HG03565 (cell line): ENCODE data around the gene BAG3.

Source experiments
- ATAC-seq: cut with Tn5 transposase; IDR thresholded peaks from one replicate; pipeline ENCODE4 v1.9.1; 2021; ENCODE audit warnings: mild to moderate bottlenecking, moderate library complexity; ENCODE audit not compliant: unreplicated experiment

Gene BAG3

DNA sequence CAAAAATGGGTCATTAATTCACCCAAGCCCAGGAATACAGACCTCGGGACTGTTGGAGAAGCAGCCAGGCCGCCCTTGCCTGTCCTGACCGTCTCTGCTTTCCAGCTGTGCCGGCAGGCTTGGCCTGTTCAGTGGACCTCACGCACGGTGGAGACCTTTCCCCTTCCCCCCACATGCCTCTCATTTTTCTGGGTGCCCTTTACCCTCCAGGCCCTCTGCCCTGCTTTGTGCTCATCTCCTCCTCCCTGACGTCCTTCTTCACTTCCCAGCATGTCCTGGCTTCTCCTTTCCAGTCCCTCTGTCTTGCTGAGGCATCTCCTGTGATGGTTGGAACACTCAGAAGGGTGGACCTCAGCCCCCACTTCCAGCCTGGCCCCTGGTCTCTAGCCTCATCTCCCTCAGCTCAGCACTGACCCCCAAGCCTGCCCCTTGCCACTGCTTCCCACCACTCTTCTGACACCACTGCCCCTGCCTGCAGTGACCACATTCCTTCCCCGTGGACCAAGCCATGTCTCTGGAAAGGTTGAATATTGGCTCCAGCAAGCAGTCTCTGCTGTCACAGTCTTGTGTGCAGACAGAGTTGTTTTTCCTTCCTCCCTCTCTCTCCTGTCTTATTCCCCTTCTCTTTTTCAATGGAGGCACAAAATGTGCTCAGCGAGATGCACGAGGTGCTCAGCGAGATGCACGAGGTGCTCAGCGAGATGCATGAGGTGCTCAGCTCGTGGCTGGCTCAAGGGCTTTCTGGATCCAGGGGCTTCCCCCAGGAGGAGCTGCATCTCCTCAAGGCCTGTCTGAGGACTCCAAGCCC lies 14.9 kb downstream of the BAG3 start:
- no peak for ATAC-seq

GRCh38 chr10:119666709-119667004 lies 15.5 kb downstream of the BAG3 start:
- ATAC-seq: no peak

DNA sequence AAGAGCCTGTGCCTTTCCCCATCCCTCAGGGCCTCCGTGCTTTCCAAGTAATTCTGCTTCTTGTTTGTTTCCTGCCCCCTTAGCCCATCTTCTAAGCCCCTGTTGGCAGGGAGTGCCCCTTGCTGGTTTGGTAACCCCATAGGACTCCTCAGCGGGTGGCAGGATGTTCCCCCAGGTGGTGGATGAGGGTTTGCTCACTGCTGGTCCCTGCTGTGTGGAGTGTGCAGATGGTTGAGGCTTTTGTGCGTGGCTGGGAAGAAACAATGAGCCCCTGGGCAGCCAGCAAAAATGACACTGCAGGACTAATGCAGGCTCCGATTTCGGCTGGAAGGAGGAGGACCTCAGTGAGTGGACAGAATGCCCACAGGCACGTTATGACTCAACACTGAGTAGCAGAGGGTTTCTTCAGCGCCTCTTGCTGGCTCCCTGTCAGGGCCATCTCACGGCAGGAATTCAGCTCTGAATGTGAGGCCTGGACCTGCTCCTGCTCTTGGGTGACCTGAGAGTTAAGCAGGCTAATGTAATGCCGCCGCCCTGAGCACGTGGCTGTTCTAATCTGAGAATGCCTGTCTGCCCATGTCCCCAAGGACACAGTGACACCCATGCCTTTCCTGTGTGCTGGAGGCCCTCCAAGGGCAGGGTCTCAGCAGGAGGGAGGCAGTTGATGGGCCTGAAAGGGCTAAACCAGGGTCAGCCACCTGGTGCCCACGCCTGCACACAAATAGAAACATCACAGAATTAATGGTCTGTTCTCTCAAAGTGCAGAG lies 16.6 kb downstream of the BAG3 start:
- no peak for ATAC-seq

GRCh38 chr10:119668461-119668860 lies 17.3 kb downstream of the BAG3 start:
- ATAC-seq: no peak

- no peak for ATAC-seq
Measured at GRCh38 chr10:119669331-119669730, 18.2 kb downstream of the BAG3 start.

DNA sequence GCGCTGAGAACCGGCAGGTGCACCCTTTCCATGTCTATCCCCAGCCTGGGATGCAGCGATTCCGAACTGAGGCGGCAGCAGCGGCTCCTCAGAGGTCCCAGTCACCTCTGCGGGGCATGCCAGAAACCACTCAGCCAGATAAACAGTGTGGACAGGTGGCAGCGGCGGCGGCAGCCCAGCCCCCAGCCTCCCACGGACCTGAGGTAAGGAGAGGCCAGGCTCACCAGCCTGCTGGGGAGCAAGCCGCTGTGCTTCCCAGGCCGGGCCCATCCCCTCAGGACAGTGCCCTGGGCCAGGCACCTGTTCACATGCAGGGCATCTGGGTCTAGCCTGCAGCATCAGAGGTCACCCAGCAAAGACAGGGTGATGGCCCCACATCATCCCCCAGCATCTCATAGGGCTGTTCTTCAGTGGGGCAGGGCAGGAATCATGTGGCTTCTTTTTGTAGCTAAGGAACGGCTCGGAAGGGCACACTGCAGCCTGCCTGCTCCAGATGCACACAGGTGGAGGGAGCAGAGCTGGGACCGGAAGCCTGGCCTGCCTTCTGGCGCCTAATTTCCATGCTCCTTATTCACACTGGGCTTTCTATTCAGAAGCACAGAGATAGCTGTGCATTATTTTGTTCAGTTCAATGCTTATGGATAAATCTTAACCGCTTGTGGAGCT lies 18.9 kb downstream of the BAG3 start:
- ATAC-seq: no peak

DNA sequence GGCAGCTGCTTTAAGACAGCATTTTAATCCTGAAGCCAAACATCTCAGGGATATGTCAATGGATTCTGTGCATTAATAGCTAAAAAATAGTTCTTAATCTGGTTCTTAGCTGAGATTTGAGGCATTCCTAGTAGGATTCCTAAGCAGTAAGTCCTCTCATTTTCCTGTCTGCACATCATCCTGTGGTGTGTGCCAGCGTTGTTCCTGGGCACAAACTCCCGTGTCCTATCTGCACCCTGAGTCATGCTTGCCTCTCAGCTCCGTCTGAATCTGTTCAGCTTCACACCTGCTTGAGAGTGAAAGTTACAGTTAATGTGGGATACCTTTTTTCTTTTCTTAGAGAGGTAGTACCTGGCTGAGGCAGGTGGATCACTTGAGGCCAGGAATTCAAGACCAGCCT lies 19.5 kb downstream of the BAG3 start:
- no peak for ATAC-seq

- ATAC-seq: no peak
Measured at GRCh38 chr10:119671381-119671780, 20.2 kb downstream of the BAG3 start.

GRCh38 chr10:119672291-119672690 lies 21.1 kb downstream of the BAG3 start:
- no peak for ATAC-seq

DNA sequence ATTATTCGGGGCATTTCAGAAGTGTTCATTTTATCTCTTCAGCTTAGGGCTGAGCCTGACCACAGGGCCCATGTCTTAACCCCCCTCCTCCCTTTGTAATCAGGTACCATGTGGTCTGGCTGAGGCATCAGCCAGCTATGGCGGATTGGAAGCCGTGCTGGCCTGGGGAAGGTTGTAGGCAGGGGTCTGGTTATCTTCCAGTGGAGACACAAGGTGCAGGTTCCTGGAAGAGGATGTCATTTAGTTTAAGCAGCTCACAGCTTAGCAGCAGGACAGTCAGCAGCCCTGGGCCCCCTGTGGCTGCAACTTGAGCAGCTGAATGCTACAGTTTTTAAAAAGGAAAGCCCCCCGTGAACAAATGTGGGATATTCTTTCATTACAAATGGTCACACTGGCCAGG lies 22.1 kb downstream of the BAG3 start:
- ATAC-seq: no peak

- no peak for ATAC-seq
Measured at GRCh38 chr10:119675483-119676170, 24.4 kb downstream of the BAG3 start.

DNA sequence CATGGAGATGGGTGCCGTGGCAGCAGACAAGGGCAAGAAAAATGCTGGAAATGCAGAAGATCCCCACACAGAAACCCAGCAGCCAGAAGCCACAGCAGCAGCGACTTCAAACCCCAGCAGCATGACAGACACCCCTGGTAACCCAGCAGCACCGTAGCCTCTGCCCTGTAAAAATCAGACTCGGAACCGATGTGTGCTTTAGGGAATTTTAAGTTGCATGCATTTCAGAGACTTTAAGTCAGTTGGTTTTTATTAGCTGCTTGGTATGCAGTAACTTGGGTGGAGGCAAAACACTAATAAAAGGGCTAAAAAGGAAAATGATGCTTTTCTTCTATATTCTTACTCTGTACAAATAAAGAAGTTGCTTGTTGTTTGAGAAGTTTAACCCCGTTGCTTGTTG lies 25.9 kb downstream of the BAG3 start:
- no peak for ATAC-seq

DNA sequence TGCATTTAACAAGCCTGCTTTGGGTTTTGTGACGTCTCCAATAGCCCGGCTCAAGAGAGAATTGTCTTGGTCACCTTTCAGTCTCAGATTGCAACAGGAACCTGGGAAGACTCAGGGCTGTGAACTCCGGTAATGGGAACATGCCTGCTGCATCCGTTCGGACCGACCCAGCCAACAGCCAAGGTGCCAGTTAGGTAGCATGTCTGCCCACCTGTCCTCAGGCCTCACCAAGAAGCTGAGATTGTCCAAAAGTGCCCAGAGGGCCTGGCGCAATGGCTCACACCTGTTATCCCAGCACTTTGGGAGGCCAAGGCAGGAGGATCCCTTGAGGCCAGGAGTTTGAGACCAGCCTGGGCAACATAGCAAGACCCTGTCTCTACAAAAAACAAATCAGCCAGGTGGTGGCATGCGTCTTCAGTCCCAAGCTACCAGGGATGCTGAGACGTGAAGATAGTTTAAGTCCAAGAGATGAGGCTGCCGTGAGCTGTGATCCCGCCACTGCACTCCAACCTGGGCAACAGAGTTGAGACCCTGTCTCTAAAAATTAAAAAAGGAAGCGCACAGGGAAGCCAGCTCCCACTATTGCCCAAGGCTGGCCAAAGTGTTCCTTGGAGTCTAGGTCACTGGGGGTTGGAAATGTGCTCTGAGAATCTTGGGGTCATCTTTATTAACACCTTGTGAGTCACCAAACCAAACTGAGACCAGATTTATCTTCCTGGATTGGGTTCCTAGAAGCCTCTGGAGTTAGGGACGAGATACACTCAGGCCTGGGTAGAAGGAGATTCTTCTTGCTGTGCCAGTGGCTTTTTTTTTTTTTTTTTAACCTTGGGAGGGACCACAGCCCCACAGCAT lies 26.9 kb downstream of the BAG3 start:
- no peak for ATAC-seq

DNA sequence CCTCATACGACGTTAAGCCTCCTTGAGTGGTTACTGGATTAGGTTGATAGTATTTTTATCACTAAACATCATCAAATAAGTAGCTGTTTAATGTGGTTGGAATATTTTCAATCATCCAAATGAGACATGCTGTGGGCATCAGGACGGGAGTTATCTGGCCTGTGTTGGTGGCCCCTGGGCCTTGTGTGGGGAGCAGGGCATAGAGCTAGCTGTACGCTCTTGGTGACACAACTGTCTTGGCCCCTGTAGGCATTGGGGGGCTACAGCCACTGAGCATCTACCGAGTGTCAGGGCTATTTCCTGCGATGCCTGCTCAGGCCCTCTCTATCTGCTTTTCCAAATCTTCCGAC lies 28.3 kb downstream of the BAG3 start:
- ATAC-seq: no peak

DNA sequence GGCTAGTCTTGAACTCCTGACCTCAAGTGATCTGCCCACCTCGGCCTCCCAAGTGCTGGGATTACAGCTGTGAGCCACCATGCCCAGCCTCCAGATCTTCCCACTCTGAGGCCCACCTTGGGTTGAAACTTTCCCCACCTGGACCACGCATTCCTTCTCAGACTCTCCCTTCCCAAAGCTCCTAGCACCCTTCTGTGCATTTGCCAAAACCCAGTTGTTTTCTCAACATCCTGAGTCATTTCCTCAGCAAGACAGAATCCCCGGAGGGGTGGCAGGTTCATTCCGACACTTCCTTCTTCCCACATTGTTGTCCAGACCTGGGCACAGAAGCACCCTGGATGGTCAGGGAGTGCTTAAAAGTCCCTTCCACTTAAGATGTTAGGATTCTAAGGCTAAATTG lies 28.9 kb downstream of the BAG3 start:
- no peak for ATAC-seq

GRCh38 chr10:119680650-119681081 lies 29.5 kb downstream of the BAG3 start:
- no peak for ATAC-seq

DNA sequence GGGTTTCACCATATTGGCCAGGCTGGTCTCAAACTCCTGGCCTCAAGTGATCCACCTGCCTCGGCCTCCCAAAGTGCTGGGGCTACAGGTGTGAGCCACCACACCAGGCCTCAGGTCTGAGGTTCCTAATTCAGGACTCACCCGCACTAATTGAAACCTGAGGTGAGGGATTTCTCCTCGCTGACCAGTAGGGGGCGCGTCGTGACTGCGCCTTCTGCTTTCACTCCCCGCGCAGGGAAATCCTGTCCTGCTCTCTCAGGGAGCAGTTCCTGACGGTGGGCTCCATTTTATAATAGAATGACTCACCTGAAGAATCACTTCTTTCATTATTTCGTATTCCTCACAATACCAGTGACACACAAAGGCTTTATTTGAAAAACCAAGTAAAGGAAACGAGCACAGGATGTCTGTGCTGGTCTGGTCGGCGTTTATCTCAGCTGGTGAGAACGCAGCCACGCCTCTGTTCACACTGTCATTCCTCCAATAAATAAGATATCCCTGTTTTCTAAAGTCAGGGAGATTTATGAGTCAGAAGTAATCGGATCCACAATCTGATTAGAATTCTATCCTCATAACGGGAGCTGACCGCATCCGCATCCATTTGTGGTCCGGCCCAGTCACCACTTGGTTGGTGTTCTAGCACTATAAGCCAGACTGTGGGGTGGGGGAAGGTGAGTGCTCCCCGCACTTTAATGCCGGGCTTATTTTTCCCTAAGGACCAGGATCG lies 35.4 kb downstream of the BAG3 start:
- ATAC-seq: peak; percentile 72

DNA sequence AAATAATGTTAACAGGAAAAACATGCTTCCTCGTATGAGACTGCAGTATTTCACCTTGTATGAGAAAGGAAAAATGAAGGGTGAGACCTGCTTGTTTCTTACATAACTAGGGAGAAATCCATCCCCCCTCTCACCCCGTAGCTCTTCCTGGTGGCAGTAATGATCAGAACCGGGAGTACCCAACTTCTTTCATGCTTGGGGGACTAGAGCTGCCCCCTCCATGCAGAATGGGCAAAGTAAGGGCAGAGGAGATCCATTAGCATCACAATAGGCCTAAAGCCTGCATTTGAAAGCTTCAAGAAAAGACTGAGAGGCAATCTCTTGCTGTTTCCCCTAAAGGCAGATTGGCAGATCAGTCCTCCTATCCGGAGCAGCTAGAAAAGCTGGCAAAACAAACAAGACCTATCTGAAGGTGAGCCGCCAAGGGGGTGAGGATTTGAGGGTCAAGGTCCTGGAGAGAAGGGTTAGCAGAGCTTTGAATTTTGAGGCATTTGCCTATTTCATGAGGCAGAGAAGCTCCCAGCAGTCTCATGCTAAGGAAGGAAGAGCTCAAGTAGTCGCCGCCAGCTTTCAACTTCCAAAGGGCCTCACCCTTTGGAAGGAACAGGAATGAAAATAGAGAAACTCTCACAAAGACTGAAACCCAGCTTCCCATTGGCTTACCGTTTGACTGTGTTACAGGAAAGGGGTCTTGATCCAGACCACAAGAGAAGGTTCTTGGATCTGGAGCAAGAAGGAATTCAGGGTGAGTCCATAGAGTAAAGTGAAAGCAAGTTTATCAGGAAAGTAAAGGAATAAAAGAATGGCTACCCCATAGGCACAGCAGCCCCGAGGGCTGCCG lies 36.2 kb downstream of the BAG3 start:
- ATAC-seq: no peak

GRCh38 chr10:119688033-119688508 lies 36.9 kb downstream of the BAG3 start:
- peak; percentile 56 for ATAC-seq
